ENCODE data around the gene DMBT1.

DNA sequence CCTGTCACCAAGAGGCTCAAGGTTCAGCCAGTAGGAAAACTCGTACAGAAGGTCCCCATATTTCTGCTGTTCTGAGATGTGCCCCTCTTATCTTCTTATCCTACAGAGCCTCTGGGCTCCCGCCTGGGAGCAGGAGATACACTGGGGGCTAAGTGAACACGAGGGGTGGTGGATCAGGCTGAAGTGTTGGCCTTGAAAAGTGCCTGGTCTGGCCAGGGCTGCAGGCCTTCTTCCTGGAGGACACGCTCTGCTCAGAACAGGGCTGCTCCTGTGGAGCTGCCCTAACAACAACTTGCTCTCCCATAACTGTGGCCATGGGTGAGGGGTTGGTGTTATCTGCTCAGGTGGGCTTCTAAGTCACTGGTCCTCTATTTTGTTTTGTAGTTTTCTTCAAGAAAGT is 105.4 kb downstream of the DMBT1 start:
- no peak for TF ChIP-seq EZH2phosphoT487 (IDR thresholded peaks at IDR 0.05; ENCODE audit: borderline replicate concordance, low read length)
- TF ChIP-seq, protein P1, sequence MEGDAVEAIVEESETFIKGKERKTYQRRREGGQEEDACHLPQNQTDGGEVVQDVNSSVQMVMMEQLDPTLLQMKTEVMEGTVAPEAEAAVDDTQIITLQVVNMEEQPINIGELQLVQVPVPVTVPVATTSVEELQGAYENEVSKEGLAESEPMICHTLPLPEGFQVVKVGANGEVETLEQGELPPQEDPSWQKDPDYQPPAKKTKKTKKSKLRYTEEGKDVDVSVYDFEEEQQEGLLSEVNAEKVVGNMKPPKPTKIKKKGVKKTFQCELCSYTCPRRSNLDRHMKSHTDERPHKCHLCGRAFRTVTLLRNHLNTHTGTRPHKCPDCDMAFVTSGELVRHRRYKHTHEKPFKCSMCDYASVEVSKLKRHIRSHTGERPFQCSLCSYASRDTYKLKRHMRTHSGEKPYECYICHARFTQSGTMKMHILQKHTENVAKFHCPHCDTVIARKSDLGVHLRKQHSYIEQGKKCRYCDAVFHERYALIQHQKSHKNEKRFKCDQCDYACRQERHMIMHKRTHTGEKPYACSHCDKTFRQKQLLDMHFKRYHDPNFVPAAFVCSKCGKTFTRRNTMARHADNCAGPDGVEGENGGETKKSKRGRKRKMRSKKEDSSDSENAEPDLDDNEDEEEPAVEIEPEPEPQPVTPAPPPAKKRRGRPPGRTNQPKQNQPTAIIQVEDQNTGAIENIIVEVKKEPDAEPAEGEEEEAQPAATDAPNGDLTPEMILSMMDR (conservative IDR thresholded peaks at IDR 0.05; ENCODE audit: low read depth, low read length) = no peak

All from PC-3 (cell line).